ENCODE results near the gene EPB41L4B.

DNA sequence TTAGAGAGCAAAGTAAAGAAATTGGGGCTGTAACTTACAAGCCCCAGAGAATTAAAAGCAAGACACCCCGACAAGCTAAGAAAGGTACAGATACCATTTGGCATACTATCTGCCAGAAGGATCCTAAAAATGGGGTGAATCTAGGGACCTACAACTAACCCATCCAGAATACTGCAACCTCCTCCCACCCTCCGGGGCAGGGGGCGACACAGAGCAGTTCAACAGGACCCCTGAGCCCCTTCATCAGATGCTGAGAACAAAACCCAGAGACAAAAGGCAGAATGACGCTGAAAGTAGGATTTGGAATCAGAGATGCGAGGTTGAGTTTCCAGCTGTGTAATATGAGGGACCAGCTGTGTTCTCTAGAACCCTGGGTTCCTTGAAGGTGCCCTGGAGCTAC lies 71.2 kb downstream of the EPB41L4B start:
- TF ChIP-seq ZNF37A (tag by site-specific recombination; IDR thresholded peaks at IDR 0.05) = no peak
- TF ChIP-seq ZNF629 (tag by site-specific recombination; IDR thresholded peaks at IDR 0.05) = no peak
- TF ChIP-seq, protein P1, sequence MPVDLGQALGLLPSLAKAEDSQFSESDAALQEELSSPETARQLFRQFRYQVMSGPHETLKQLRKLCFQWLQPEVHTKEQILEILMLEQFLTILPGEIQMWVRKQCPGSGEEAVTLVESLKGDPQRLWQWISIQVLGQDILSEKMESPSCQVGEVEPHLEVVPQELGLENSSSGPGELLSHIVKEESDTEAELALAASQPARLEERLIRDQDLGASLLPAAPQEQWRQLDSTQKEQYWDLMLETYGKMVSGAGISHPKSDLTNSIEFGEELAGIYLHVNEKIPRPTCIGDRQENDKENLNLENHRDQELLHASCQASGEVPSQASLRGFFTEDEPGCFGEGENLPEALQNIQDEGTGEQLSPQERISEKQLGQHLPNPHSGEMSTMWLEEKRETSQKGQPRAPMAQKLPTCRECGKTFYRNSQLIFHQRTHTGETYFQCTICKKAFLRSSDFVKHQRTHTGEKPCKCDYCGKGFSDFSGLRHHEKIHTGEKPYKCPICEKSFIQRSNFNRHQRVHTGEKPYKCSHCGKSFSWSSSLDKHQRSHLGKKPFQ (tag by site-specific recombination; IDR thresholded peaks at IDR 0.05) = no peak
- TF ChIP-seq, protein P2, sequence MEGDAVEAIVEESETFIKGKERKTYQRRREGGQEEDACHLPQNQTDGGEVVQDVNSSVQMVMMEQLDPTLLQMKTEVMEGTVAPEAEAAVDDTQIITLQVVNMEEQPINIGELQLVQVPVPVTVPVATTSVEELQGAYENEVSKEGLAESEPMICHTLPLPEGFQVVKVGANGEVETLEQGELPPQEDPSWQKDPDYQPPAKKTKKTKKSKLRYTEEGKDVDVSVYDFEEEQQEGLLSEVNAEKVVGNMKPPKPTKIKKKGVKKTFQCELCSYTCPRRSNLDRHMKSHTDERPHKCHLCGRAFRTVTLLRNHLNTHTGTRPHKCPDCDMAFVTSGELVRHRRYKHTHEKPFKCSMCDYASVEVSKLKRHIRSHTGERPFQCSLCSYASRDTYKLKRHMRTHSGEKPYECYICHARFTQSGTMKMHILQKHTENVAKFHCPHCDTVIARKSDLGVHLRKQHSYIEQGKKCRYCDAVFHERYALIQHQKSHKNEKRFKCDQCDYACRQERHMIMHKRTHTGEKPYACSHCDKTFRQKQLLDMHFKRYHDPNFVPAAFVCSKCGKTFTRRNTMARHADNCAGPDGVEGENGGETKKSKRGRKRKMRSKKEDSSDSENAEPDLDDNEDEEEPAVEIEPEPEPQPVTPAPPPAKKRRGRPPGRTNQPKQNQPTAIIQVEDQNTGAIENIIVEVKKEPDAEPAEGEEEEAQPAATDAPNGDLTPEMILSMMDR (tag by site-specific recombination; IDR thresholded peaks at IDR 0.05) = no peak

Measured in HEK293 (cell line).